ENCODE results near the gene SMAP2. TPM values are rescaled to one million over a fixed set of nuclear protein-coding genes. Genes with fewer than 3 reads are reported as not detected.

The SMAP2 gene
- polyA plus RNA-seq, 2 of the 4 experiments (the other 2 are of a cell fraction), result 6.4 to 7.7 TPM

GRCh38 chr1:40422630-40423263 lies 49.2 kb downstream of the SMAP2 start:
- Histone ChIP-seq H3K9me3 (no peaks in the 10 kb centered on the region), H3K27ac (no peak overlapping the region), H3K4me2 (no peak overlapping the region), H3K4me3 (no peak overlapping the region), H3K4me1 (no peaks in the 10 kb centered on the region)
- ChIA-PET CTCF (interaction anchor here (1.1 to 1.8 kb wide), 3 partner anchors 16 to 270 kb away, joined by 4 to 6 read pairs (median 5); no protein-coding TSS in a partner anchor), POLR2A (no interaction called here)
- ATAC-seq, result no peak
- no peak for FAIRE-seq
- TF ChIP-seq HES2 (IDR thresholded peaks at IDR 0.05) (no peak), HEYL (CRISPR knock-in tag; IDR thresholded peaks at IDR 0.05) (no peak), ZNF302 (CRISPR knock-in tag; IDR thresholded peaks at IDR 0.05) (no peak), ZFP36 (IDR thresholded peaks at IDR 0.05; ENCODE audit: borderline replicate concordance, partially characterized antibody) (no peak), EHF (CRISPR knock-in tag; IDR thresholded peaks at IDR 0.05) (no peak), POLR2A (IDR thresholded peaks at IDR 0.05; ENCODE audit: low read length) (no peak), HDAC2 (IDR thresholded peaks at IDR 0.05) (no peak)
- no peak for DNase-seq (ENCODE audit: low read depth in 1 of 2, low spot score in 1 of 2)
- 89% methylated on average over 11 of the region's 11 CpGs for WGBS (ENCODE audit: missing lambda C conversion rate)

GRCh38 chr1:40423264-40423642 lies 49.7 kb downstream of the SMAP2 start:
- ChIA-PET CTCF (interaction anchor here (1.2 to 1.9 kb wide), 3 partner anchors 15 to 270 kb away, joined by 4 to 6 read pairs (median 5); no protein-coding TSS in a partner anchor), POLR2A (no interaction called here)
- Histone ChIP-seq H3K9me3 (no peaks in the 10 kb centered on the region), H3K4me3 (no peak overlapping the region), H3K4me2 (no peak overlapping the region), H3K4me1 (no peaks in the 10 kb centered on the region), H3K27ac (no peak overlapping the region)
- FAIRE-seq (no peak), ATAC-seq (no peak), DNase-seq (ENCODE audit: low read depth in 1 of 2, low spot score in 1 of 2) (no peak)
- no peak for TF ChIP-seq RCOR1 (IDR thresholded peaks at IDR 0.05; ENCODE audit: low read depth, low read length)
- no peak for TF ChIP-seq HES2 (IDR thresholded peaks at IDR 0.05)
- no peak for TF ChIP-seq NPAS2 (CRISPR knock-in tag; IDR thresholded peaks at IDR 0.05; ENCODE audit: borderline replicate concordance)
- no peak for TF ChIP-seq HOXA7 (CRISPR knock-in tag; IDR thresholded peaks at IDR 0.05)
- no peak for TF ChIP-seq FOSL2 (IDR thresholded peaks at IDR 0.05)
- TF ChIP-seq FOSL2 (CRISPR knock-in tag; IDR thresholded peaks at IDR 0.05), result no peak
- no peak for TF ChIP-seq RFX5 (IDR thresholded peaks at IDR 0.05)
- TF ChIP-seq JUNB (IDR thresholded peaks at IDR 0.05), result no peak
- TF ChIP-seq MAX (IDR thresholded peaks at IDR 0.05), result no peak
- no peak for TF ChIP-seq MYC (IDR thresholded peaks at IDR 0.05; ENCODE audit: borderline replicate concordance, low read length)
- TF ChIP-seq HEYL (CRISPR knock-in tag; IDR thresholded peaks at IDR 0.05), result no peak
- TF ChIP-seq POLR2AphosphoS2 (conservative IDR thresholded peaks at IDR 0.05; ENCODE audit: low read length), result no peak
- TF ChIP-seq EHMT2 (IDR thresholded peaks at IDR 0.05; ENCODE audit: low read depth), result no peak
- TF ChIP-seq ZSCAN20 (CRISPR knock-in tag; IDR thresholded peaks at IDR 0.05), result no peak
- TF ChIP-seq USF2 (IDR thresholded peaks at IDR 0.05), result no peak
- TF ChIP-seq CEBPB (IDR thresholded peaks at IDR 0.05), result no peak
- no peak for TF ChIP-seq FOSB (CRISPR knock-in tag; IDR thresholded peaks at IDR 0.05)
- no peak for TF ChIP-seq PBX3 (IDR thresholded peaks at IDR 0.05)
- no peak for TF ChIP-seq BHLHE40 (IDR thresholded peaks at IDR 0.05; ENCODE audit: low read depth, low read length)
- no peak for TF ChIP-seq MAZ (IDR thresholded peaks at IDR 0.05; ENCODE audit: borderline replicate concordance, low read depth, low read length)
- 95% methylated on average over 4 of the region's 4 CpGs for WGBS (ENCODE audit: missing lambda C conversion rate)

Measured in A549 (cell line).